Measurements from ENCODE around the gene PKN1. TPM values are rescaled to one million over a fixed set of nuclear protein-coding genes. Genes with fewer than 3 reads are reported as not detected.

PKN1 gene
- total and polyA plus RNA-seq, 2 of the 13 experiments (the other 11 are each of a cell fraction or from before 2014, with no cell fraction given): 45.7 to 54.5 TPM

- intact Hi-C loops (cut with micrococcal nuclease; ENCODE audit: unreplicated experiment) (no loop called here), in situ Hi-C loops (cut with HindIII; ENCODE audit: extremely low pct_ligation_motif_present, low pct_unique_long_range_greater_than_20kb) (loop anchor here (5.0 to 25.0 kb wide), 2 partner anchors 45 to 520 kb away; partner anchors contain the start of gene NANOS3)
- 0 out of 2 replicates have a peak, but pooled peaks cover 10% of the 10 kb centered on the region for H3K4me1 ChIP-seq (ENCODE audit: insufficient read depth, low read length)
- TF ChIP-seq AGO2 (optimal IDR thresholded peaks at IDR 0.05; ENCODE audit: low read depth, low read length) (peak; percentile 76), ONECUT2 (CRISPR knock-in tag; IDR thresholded peaks at IDR 0.05) (no peak), THYN1 (CRISPR knock-in tag; IDR thresholded peaks at IDR 0.05; ENCODE audit: borderline replicate concordance, low read depth) (no peak), POLR2G (IDR thresholded peaks at IDR 0.05; ENCODE audit: low read depth, low read length) (0 out of 2 replicates have a peak, but pooled peaks have one; percentile 24), ZNF501 (CRISPR knock-in tag; IDR thresholded peaks at IDR 0.05) (0 out of 2 replicates have a peak, but pooled peaks have one; percentile 6)
- no peaks in the 10 kb centered on the region for H4K20me1 ChIP-seq (ENCODE audit: insufficient read depth, low read length)
- no peak overlapping the region for H3K9ac ChIP-seq (ENCODE audit: insufficient read depth, low read depth, low read length)
- no peaks in the 10 kb centered on the region for H3K79me2 ChIP-seq (ENCODE audit: insufficient read depth, low read length)
- H3K27ac ChIP-seq (ENCODE audit: extremely low read length, insufficient read depth, low read length): no peak overlapping the region
- FAIRE-seq (no peak), DNase-seq (ENCODE audit: low spot score) (no peak), ATAC-seq (no peak; the same call in 2 of the 3 replicates)
- H2AFZ ChIP-seq (ENCODE audit: low read length): no peak overlapping the region
- peaks cover 28 to 44% of the 10 kb centered on the region in 2 experiments; a peak in 4 of 5 replicates for H3K36me3 ChIP-seq (replicated peaks in 1 of 2; ENCODE audit: control insufficient read depth in 1 of 2, insufficient read depth in 2 of 2, low read length in 2 of 2)
- H3K4me3 ChIP-seq (replicated peaks in 1 of 3; ENCODE audit: insufficient read depth in 1 of 3, low read depth in 2 of 3, low read length in 3 of 3): no peak overlapping the region; a peak in 1 of 6 replicates
- no peaks in the 10 kb centered on the region for H3K9me3 ChIP-seq (ENCODE audit: low read length)
- no peaks in the 10 kb centered on the region for H3K27me3 ChIP-seq (ENCODE audit: control insufficient read depth in 1 of 2, insufficient read depth in 2 of 2, low read length in 2 of 2)
- ChIA-PET POLR2A (interaction anchor here (0.8 to 1.9 kb wide), 5 partner anchors 9 to 270 kb away, joined by 3 to 7 read pairs (median 4); partner anchors contain the start of genes ASF1B and DNAJB1), CTCF (ENCODE audit: low intra/inter-chr PET ratio, low total read pairs) (no interaction called here)
- BruUV-seq (replicated peaks): no TSS peak
- peak overlapping the region; percentile 35 for H3K4me2 ChIP-seq (ENCODE audit: low read depth, low read length)
- over 99% methylated on average over 22 of the region's 27 CpGs for WGBS (ENCODE audit: low lambda C conversion rate)
Observed at GRCh38 chr19:14406645-14407401, 26.3 kb upstream of the PKN1 start.

Data from HepG2 (cell line).